IgD-negative memory B cell (primary cell): Measurements from ENCODE around the gene PHTF2. TPM values are rescaled to one million over a fixed set of nuclear protein-coding genes. Genes with fewer than 3 reads are reported as not detected.

ENCODE experiments used
- H3K27ac Mint-ChIP-seq, 3 donors: one replicate each; pipeline ENCODE4 v1.8.0; 2020 to 2022; ENCODE audit warnings: mild to moderate bottlenecking in 3 of 3, mixed read lengths in 3 of 3, moderate library complexity in 1 of 3
- H3K27me3 Mint-ChIP-seq: one replicate; pipeline ENCODE4 v1.8.0; 2021; ENCODE audit warnings: mixed read lengths
- H3K36me3 Mint-ChIP-seq: one replicate; pipeline ENCODE4 v1.8.0; 2020; ENCODE audit warnings: mild to moderate bottlenecking, mixed read lengths
- H3K4me1 Mint-ChIP-seq, 3 donors: one replicate each; pipeline ENCODE4 v1.8.0; 2020 to 2022; ENCODE audit warnings: mixed read lengths in 3 of 3, mild to moderate bottlenecking in 1 of 3
- H3K4me3 Mint-ChIP-seq, 4 donors: one replicate each; pipeline ENCODE4 v1.8.0; 2020 to 2022; ENCODE audit warnings: mild to moderate bottlenecking in 4 of 4, mixed read lengths in 4 of 4, moderate library complexity in 3 of 4
- H3K9me3 Mint-ChIP-seq, 3 donors: one replicate each; pipeline ENCODE4 v1.8.0; 2020 to 2021; ENCODE audit warnings: mixed read lengths in 3 of 3, mild to moderate bottlenecking in 1 of 3
- polyA plus RNA-seq: library from polyadenylated mRNA; unstranded; fragments of 300-500 nt; fragmentation: Illumina TruSeq; gene quantifications from one replicate; pipeline ENCODE4 v1.2.3, GENCODE V29; 2021

PHTF2 gene
- polyA plus RNA-seq, 1 donor from 2014 or later = 23.3 TPM

GRCh38 chr7:78006063-78006755 is 207.6 kb downstream of the PHTF2 start:
- H3K4me1 Mint-ChIP-seq = no peaks in the 10 kb centered on the region
- H3K9me3 Mint-ChIP-seq = no peaks in the 10 kb centered on the region
- H3K27me3 Mint-ChIP-seq = peaks cover under 1% of the 10 kb centered on the region
- no peaks in the 10 kb centered on the region for H3K36me3 Mint-ChIP-seq
- no peak overlapping the region for H3K27ac Mint-ChIP-seq
- no peak overlapping the region for H3K4me3 Mint-ChIP-seq

Other genes starting within 250 kb of the PHTF2 start
- gene RSBN1L, start 102.3 kb upstream of the PHTF2 start, polyA plus RNA-seq = 8.0 TPM
- 40.7 TPM for gene TMEM60, start 339 bp upstream of the PHTF2 start, polyA plus RNA-seq